Left lobe of liver (tissue), 2 donors: ENCODE results near the gene TECPR1. TPM values are rescaled to one million over a fixed set of nuclear protein-coding genes. Genes with fewer than 3 reads are reported as not detected.
"Not testable (repeated sequence)": the region's sequence is repeated elsewhere in the genome, so short reads cannot be mapped to it uniquely, and the experiment has no call there.

Source experiments
- ATAC-seq: fragments of 200-7000 bp; cut with Tn5 transposase; one replicate; pipeline ENCODE4 v1.9.1; 2020; ENCODE audit warnings: mild to moderate bottlenecking, moderate library complexity
- DNase-seq: peaks from one replicate; pipeline ENCODE4 v3.0.0-alpha.2; 2020; ENCODE audit warnings: low spot score
- total RNA-seq: library from RNA; stranded (reverse); gene quantifications from one replicate; pipeline ENCODE4 v1.2.1, GENCODE V29; 2021
- donor health status: DM: no; HTN: no; CAD: no; lungs with moderate emphysema.
- donor health status: DM: no; HTN: yes; CAD: no.

Gene TECPR1
- total RNA-seq, 1 donor from 2014 or later, result 17.3 TPM

DNA sequence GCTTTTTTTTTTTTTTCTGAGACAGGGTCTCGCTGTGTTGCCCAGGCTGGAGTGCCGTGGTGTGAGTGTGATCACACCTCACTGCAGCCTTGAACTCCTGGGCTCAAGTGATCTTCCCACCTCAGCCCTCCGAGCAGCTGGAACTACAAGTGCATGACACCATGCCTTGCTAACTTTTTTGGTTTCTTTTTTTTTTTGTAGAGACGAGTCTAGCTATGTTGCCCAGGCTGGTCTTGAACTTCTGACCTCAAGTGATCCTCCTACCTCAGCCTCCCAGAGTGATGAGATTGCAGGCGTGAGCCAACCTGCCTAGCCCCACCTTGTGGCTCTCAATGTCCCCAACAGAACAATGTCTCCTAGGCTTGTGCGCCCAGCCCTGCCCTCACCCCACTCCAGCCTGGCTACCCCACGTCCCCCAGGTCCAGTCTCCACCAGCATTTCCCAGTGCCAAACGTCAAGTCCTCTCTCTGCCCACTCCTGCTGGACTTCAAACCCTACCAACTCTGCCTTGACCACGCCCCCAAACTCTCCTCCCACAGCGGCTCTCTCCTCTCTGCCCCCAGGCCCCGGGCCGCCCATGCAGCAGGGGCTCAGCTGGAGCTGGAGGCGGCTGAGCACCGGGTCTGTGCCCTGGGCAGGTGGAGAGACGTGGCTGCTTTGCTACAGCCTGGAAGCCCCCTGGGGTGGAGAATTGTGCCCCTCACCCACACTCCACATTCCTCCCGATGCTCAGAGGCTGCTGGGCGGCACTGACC, 21.9 kb downstream of the TECPR1 start:
- DNase-seq, result no peak

DNA sequence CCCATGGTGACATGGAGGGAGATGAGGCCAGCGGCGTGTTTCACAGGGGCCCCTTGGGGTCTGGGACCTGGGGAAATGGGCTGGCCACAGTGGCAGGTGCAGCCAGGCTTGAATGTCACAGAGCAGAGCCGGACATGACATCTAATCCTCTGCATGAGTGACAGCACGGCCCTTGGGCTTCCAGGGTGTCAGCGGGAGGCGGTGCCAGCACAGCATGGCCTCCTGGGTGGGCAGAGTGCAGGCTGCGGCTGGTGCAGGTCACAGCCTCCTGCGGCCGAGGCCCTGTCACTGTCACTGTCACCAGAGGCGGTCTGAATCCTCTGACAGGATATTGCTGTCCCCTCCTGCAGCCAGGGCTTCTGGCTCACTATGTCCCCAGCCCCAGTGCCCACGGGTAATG, 22.6 kb downstream of the TECPR1 start:
- no peak for DNase-seq

More for the DNA sequence above, 21.9 kb downstream of the TECPR1 start:
- no peak for ATAC-seq

DNA sequence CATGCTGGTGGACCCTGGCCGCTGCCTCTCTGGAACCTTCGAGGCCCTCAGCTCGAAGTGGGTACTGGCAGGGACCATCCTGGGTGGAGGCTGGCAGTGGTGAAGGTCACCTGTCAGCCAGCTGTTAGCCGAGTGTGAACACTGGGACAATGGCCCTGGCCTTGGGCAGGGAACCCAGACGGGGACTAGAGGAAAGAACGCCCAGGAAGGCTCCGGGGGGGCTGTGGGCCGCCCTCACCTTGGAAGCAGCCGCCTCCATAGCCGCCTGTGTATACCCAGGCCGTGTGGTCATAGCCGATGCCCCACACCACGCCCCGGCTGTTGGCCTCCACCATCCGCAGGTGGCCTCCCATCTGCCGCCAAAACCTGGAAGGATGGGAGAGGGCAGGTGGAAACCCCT, 23.2 kb downstream of the TECPR1 start:
- DNase-seq, result no peak
- ATAC-seq, result no peak

More for the DNA sequence above, 22.6 kb downstream of the TECPR1 start:
- ATAC-seq, result no peak

DNA sequence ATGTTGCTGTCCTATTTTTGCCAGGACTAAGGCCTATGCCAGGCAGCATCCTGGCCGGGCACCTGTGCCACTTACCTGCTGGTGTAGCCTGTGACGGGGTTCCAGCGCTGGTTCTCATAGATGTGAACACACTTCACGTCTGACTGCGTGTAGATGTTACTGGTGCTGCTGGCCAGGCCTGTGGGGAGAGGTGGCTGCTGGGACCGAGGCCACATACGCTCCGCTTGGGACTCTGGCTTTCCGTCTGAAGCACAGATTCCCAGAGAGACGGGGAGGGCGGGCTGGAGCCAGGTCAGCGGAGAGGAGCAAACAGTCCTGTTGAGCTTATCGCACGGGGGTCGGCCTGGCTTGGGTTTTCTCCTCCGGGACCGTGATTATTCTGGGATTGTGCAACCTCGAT, 24.1 kb downstream of the TECPR1 start:
- DNase-seq (no peak), ATAC-seq (no peak)

DNA sequence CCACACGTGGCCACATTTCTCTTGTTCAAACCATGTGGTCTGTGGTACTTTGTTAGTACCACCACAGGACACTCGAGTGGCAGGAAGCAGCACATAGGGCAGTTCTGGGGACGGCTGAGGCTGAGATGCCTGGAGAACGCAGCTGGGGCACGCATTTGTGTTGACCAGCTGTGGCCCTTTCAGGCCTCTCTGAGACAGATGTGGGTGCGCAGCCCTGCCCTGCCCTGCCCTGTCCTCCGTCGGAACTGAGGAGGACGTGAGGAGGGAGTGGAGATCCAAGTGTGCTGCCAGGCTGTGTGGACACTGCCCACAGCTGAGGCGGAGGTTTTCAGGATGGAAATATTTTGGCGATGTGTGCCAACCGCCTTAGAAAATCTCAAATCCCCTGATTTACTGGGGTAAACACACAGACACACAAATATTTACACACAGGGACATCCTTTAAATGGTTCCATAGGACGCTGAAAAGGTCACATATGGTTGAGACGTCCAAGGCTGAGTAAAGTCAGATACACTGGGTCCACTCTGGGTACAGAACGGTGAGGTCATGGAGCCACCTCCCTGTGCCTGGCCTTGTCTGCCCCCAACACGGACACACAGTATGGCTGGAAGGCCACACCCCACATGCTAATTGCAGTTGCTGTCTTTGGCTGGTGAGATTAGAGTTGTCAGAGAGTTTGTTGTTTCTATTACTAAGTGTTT, 26.0 kb downstream of the TECPR1 start:
- DNase-seq (no peak), ATAC-seq (no peak)

DNA sequence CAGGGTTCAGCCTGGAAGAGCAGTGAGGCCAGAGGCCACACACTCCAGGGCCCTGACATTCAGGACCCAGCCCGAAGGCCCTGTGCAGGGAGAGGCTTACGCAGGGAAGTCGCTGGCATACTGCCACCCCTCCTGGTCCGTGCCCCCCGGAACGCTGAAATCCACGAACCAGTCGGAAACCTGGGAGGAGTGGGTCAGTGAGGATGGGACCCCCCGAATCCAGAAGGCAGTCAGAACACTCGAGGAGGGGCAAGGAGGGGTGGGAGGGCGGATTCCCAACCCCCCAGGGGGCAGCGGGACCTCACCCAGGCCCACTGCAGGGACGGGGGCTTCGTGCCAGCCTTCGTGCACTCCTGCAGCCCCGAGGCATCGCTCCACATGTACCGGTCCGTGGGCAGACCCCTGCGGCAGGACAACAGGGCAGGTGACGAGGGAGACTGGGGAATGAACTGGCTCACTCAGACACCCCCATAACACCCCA, 27.3 kb downstream of the TECPR1 start:
- DNase-seq, result no peak

DNA sequence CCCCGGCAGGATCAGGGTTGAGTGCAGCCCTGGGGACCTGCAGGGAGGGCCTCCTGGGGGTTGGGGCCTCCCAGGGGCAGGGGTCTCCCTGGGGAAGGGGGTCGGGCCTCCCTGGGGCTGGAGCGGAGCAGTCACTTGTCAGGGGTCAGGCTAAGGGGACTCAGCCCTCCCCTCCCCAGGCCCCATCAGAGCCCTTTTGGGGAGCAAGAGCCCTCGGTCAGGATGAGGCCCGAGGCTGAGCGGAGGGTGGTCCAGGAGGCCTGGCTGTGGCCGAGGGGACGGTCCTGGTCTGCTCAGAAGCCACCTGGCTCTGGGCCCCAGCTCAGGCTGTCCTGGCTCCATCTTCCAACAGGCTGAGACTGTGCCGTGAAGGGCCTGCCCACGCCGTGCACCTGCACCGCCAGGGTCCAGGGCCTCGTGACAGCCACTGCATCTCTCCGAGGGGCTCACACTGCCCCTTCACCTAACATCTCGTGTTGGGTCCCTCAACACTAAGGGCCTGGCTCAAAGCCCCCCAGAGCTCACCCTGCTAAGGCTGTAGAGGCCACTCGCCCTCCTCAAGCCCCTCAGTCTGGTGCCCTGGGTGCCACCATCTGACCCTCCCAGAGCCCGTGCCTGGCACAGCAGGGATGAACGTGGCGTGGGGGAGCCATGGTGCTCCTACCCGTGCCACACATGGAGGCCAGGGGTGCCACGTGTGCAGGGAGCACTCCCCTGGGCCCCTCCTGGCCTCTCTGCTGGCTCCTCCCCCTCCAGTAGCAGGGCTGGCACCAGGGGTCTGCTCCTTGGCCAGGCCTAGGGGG, 27.9 kb downstream of the TECPR1 start:
- ATAC-seq (no peak), DNase-seq (no peak)

More for the DNA sequence above, 27.3 kb downstream of the TECPR1 start:
- ATAC-seq, result no peak

DNA sequence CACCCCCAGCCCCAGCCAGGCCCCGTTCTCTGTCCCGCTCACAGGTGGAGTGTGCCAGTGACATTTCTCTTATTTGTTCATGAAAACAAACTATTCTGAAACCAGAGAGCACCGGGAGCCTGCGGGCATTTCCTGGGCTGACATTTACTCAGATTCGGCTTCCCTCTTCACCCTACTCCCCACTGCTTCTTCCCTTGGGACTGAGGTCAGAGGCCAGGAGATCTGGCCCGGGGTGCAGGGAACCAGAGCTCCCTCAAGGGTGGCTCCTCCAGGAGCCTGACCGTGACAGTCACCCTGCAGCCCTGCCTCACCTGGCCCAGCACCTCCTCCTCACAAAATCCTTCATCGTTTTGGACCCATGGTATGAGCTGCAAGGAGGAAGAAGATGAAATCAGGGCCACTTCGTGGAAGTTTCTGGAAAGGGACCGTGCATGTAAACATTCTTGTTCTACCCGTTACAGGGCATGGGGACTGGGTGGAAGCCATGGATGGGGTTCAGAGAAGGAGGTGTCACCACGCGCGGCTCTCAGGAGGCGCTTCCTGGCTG, 28.6 kb downstream of the TECPR1 start:
- DNase-seq (no peak), ATAC-seq (no peak)

DNA sequence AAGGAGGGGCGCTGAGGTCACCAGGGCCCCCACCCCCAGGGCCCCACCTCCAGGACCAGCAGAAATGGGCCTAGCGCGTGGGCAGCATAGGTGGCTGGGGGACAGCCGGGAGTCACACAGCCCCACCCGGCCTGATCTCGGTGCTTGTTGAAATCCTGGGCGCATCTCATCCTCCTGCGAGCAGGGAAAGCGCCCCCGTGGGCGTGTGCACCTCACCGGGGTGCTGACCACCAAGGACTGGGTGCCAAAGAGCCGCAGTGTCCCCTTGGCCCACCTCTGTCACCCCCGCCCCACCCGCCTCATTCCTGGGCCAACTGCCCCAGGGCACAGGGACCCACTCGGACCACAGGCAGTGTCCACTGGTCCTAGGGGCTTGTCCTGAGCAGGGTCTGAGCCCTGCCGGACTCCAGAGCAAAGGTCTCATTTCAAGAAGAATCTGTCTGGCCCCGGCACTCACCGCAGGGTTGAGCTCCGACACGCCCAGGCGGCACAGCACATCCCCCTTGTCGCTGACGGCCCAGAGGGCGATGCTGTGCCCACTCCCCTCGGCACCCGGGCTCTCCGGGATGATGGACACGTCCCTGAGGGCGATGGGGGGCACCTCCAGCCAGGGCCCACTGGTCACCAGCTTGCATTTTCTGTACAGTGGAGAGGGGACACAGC, 29.4 kb downstream of the TECPR1 start:
- DNase-seq (no peak), ATAC-seq (no peak)

DNA sequence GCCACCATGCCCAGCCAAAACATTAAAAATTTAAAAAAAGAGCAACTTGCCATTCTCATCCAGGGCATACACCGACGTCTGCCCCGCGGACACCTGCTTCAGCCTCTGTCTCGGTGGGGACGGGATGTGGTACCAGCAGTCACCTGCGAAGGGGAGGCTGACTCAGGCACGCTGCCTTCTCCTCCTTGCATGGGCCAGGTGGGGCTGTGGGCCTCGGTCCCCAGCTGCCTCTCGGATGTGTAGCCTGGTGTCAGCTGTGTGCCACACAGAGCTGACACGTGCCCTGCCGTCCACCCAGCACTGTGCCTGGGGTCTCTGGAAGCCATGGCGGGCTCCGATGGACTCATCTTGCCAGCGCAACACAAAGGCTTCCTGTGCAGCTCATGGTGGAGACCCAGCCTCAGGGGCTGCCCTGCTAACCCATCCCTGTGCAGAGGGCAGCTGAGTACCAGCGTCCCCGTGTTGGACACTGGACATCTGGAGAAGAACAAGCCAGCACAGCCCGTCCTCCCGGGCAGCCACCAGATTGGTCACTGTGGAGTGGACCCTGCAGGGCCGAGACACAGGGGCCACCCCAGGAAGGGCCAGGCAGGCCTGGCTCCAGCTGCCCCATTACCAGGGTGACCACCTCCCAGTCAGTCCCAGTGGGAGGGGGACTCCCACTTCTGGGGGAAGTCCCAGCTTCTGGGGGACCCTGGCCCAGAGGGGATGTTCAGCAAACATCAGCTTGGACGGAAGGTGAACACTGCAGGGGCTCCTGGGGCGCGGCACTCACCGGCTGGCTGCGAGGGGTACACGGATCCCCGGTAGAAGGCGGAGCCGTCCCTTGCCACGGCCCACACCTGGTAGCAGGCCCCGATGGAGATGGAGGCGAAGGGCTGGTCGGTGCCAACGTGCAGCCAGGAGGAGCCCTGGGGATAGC, 30.2 kb downstream of the TECPR1 start:
- DNase-seq (no peak), ATAC-seq (no peak)

DNA sequence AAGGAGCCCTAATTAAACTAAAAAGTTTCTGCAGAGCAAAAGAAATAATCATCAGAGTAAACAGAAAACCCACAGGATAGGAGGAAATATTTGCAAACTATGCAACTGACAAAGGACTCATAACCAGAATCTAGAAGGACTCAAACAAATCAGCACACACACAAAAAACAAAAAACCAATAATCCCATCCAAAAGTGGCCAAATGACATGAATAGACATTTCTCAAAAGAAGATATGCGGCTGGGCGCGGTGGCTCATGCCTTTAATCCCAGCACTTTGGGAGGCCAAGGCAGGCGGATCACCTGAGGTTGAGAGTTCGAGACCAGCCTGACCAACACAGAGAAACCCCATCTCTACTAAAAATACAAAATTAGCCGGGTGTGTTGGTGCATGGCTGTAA, 32.6 kb downstream of the TECPR1 start:
- ATAC-seq, DNase-seq: not testable (repeated sequence)

DNA sequence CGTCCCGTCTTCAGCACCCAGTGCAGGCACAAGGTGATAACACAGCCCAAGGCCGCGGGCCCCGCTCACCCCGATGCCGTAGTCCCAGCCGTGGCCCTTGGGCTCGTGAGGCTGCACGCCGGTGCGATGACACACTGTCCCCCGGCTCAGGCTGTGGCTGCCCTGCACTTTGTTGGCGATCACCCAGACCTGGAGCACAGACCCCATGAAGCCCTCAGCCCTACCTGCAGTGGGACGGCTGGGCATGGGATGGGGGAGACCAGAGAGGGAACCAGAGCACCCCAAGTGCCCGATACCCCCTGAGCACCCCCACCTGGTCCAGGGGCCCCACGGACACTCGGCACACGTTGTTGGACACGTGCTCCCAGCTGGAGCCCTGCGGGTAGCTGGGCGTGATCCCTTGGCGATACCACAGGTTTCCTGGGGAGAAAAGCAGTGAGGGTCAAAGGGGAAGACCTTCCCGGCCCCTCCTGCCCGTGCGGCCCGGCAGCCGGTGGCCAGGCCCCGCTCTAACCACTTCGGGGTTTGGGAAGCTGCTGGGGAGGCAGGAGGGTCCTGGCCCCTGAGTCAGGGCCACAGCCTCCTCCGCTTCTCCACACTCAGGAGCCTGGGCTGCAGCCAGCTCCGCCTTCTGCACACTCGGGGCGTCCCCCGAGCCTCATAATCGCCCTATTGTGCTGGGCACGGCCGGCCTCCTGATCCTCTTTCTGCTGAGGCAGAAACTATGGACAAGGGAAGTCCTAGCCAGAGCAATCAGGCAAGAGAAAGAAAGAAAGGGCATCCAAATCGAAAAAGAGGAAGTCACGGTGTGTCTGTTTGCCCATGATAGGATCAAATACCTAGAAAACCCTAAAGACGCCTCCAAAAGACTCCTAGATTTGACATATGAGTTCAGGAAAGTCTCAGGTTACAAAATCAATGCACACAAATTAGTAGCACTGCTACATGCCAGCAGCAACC, 34.1 kb downstream of the TECPR1 start:
- ATAC-seq, result no peak
- DNase-seq, result no peak

DNA sequence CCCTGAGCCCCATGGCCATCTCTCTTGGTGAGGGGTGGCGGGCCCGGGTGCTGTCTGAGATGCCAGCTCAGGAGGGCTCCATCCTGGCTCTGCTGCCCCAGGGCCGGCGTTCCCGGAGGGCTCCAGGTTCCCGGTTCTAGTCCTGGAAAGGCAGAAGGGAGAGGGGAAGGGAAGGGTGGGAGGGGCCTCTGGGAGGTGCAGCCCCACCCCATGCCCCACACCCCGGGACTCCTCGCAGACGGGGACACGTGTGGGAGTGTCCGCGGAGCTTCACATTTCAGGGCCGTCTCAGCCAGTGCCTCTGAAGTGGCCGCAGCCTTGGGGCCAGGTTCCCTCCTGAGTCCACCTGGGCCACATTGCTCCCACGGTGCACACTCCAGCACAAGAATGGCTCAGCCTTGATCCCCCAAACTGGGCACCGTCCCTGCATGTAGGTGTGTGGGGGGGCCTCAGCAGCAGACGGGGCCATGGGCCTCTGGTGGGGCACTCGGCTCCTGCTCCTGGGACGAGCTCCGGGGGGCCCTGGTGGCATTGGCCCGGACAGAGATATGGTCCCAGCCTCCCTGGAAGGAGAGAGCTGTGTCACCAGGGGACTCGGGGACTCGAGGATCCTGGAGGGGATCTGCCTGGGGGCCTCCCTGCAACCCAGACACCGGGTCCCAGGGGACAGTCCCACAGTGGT, 35.0 kb downstream of the TECPR1 start:
- no peak for DNase-seq
- no peak for ATAC-seq

DNA sequence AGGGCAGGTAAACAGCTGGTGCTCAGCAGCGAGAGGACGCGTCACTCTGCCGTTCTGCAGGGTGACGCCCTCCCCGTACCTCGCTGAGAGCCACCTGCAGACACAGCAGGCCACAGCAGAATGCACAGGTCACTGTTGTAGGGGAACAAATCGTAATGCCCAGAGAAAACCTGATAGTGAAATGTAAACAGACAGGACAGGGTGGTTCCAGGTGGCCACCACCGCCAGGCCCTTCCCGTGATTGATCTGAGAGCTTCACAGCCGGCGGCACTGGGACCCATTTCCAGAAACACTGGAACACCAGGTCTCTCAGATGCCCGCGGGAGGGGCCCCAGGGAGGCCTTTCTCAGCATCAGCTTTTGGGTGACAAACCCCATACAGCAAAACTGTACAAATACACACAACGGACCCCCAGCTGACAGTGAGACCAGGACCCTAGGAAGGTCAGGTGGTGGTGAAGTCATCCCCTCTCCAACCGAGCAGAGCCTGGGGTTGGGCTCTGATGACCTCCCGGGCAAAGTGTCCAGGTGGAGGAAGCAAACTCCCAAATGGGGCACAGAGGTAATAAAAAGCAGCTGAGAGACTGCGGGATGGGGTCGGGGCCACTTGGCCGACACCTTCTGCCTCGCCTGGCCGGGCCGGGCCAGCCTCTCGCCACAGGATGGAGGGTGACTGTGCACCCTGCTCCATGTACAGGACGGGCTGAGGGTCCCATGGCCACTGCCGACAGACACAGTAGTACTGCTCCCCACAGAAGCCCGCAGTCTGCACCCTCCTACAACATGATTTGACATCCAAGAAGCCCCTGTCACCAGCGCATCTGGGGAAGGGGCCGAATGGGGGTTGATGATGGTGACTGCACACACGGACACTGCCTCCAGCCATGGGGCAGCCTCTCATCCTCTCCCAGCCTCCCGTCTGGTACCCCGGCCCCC, 36.2 kb downstream of the TECPR1 start:
- ATAC-seq (no peak), DNase-seq (no peak)

DNA sequence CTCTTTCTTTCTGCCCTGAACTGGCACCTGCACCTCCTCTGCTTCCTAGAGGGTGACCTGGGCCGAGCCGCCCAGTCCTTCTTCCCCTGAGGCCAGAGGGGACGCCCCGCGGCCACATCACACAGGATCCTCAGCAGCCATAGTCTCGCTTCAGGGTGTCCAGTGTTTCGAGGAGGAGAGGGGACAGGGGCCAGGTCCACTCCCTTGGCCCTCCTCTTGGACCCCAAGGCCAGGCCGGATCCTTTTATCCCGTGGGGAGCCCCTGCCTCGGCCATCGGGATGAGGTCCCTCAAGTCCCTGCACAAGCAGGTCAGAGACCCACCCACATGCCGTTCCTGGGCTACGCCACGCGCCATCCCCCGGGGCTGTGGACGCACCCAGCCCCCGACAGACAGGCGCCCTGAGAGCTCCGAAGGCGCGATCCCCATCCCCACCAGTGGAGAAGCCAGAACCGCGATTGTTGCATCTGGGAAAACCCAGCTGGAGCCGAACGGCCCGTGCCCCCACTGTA, 37.2 kb downstream of the TECPR1 start:
- no peak for DNase-seq
- ATAC-seq, result no peak
